Testis (tissue), 2 donors: ENCODE data around the gene TMEM19.

Experiments
- POLR2A ChIP-seq: fragments of 450-650 bp; IDR thresholded peaks from one replicate; pipeline ENCODE4 v1.6.1; 2017; ENCODE audit warnings: antibody characterized with exemption, mild to moderate bottlenecking, moderate library complexity
- TF ChIP-seq, protein P1 (sequence below), 3 experiments: fragments of 450-650 bp in 2 of 3; fragments of 200-600 bp in 1 of 3; sonication (generic) in 1 of 3; IDR thresholded peaks; one replicate each; pipeline ENCODE4 v1.5.1; 2016 to 2019; ENCODE audit warnings: antibody characterized with exemption in 3 of 3, mild to moderate bottlenecking in 2 of 3, moderate library complexity in 1 of 3

DNA sequence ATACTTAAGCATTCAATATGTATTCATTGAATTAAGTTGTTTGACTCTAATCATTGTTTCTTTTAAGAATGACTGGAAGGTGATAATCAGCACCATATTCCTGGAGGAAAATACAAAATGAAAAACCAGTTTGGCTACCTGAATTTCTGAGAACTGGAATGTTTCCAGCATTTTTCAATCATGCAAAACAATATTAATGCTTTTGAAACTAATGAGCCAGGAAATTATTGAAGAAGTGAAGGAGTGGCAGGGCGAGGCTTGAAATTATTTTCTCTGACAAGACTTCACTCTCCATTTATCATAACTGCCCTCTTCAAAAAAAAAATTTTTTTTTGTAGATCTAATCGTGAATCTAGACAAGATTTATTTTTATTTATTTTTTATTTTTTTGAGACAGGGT lies 19.0 kb downstream of the TMEM19 start:
- TF ChIP-seq POLR2A: no peak
- TF ChIP-seq, protein P1, sequence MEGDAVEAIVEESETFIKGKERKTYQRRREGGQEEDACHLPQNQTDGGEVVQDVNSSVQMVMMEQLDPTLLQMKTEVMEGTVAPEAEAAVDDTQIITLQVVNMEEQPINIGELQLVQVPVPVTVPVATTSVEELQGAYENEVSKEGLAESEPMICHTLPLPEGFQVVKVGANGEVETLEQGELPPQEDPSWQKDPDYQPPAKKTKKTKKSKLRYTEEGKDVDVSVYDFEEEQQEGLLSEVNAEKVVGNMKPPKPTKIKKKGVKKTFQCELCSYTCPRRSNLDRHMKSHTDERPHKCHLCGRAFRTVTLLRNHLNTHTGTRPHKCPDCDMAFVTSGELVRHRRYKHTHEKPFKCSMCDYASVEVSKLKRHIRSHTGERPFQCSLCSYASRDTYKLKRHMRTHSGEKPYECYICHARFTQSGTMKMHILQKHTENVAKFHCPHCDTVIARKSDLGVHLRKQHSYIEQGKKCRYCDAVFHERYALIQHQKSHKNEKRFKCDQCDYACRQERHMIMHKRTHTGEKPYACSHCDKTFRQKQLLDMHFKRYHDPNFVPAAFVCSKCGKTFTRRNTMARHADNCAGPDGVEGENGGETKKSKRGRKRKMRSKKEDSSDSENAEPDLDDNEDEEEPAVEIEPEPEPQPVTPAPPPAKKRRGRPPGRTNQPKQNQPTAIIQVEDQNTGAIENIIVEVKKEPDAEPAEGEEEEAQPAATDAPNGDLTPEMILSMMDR (IDR thresholded peaks at IDR 0.05): no peak
